ENCODE data around the gene CRELD2.

GRCh38 chr22:49909476-49910205 is 8.8 kb upstream of the CRELD2 start:
- TF ChIP-seq CTCF (tag by site-specific recombination; IDR thresholded peaks at IDR 0.05) (no peak), ZNF837 (tag by site-specific recombination; IDR thresholded peaks at IDR 0.05) (no peak), ZNF280C (tag by site-specific recombination; IDR thresholded peaks at IDR 0.05) (no peak), ZNF169 (tag by site-specific recombination; IDR thresholded peaks at IDR 0.05) (no peak), ZNF146 (tag by site-specific recombination; IDR thresholded peaks at IDR 0.05) (no peak), ZNF2 (tag by site-specific recombination; IDR thresholded peaks at IDR 0.05) (no peak), ZNF48 (tag by site-specific recombination; IDR thresholded peaks at IDR 0.05) (no peak), ZEB2 (tag by site-specific recombination; IDR thresholded peaks at IDR 0.05) (no peak), MYNN (tag by site-specific recombination; IDR thresholded peaks at IDR 0.05; ENCODE audit: borderline replicate concordance) (no peak), GLIS2 (tag by site-specific recombination; IDR thresholded peaks at IDR 0.05) (no peak), PRDM1 (tag by site-specific recombination; IDR thresholded peaks at IDR 0.05) (no peak)
- TF ChIP-seq, protein P1, sequence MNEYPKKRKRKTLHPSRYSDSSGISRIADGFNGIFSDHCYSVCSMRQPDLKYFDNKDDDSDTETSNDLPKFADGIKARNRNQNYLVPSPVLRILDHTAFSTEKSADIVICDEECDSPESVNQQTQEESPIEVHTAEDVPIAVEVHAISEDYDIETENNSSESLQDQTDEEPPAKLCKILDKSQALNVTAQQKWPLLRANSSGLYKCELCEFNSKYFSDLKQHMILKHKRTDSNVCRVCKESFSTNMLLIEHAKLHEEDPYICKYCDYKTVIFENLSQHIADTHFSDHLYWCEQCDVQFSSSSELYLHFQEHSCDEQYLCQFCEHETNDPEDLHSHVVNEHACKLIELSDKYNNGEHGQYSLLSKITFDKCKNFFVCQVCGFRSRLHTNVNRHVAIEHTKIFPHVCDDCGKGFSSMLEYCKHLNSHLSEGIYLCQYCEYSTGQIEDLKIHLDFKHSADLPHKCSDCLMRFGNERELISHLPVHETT (tag by site-specific recombination; IDR thresholded peaks at IDR 0.05) = no peak

Measured in HEK293 (cell line).